ENCODE results near the gene TSPYL1.

- TF ChIP-seq CTCF (IDR thresholded peaks at IDR 0.05; ENCODE audit: insufficient read depth, low read length): no peak
- no peak for TF ChIP-seq POLR2AphosphoS5 (IDR thresholded peaks at IDR 0.05; ENCODE audit: low read depth)
- no peak for TF ChIP-seq REST (IDR thresholded peaks at IDR 0.05; ENCODE audit: insufficient replicate concordance, low read depth)
- no peak for TF ChIP-seq SPI1 (IDR thresholded peaks at IDR 0.05; ENCODE audit: borderline replicate concordance, low read depth)
- no peak for TF ChIP-seq GABPA (IDR thresholded peaks at IDR 0.05; ENCODE audit: low read depth)
These were observed 7.1 kb upstream of the TSPYL1 start for GRCh38 chr6:116286773-116287358.

Data from HL-60 (cell line).